ENCODE results near the gene FOXK1. TPM values are rescaled to one million over a fixed set of nuclear protein-coding genes. Genes with fewer than 3 reads are reported as not detected.

Gene FOXK1
- total and polyA plus RNA-seq, 2 experiments from 2014 or later: 2.3 to 12.7 TPM

GRCh38 chr7:4815609-4816418 is 133.7 kb downstream of the FOXK1 start:
- Histone ChIP-seq H2AFZ (no peak overlapping the region), H3K4me1 (ENCODE audit: insufficient read depth) (no peaks in the 10 kb centered on the region), H3K9me2 (ENCODE audit: insufficient read depth) (no peaks in the 10 kb centered on the region), H3K79me2 (replicated peaks; ENCODE audit: insufficient read depth) (no peaks in the 10 kb centered on the region), H3K27ac (ENCODE audit: low read depth) (no peak overlapping the region), H3K4me3 (no peak overlapping the region), H3K4me2 (no peak overlapping the region), H3K36me3 (ENCODE audit: insufficient read depth) (no peaks in the 10 kb centered on the region), H3F3A (replicated peaks; ENCODE audit: low read depth) (no peaks in the 10 kb centered on the region), H3K27me3 (ENCODE audit: insufficient read depth) (no peaks in the 10 kb centered on the region), H4K20me1 (replicated peaks; ENCODE audit: insufficient read depth) (no peaks in the 10 kb centered on the region)
- H3K9me3 Mint-ChIP-seq: peaks cover 9% of the 10 kb centered on the region; the same call in 1 of the 3 replicates
- H3K27me3 Mint-ChIP-seq (ENCODE audit: insufficient read depth, low read depth, poor library complexity): peaks cover 10% of the 10 kb centered on the region
- peak; percentile 80 for ATAC-seq
- no peaks in the 10 kb centered on the region for H3K36me3 Mint-ChIP-seq (ENCODE audit: low read depth)
- no peak overlapping the region for H3K4me3 Mint-ChIP-seq
- no peaks in the 10 kb centered on the region; the same call in 2 of the 3 replicates for H3K4me1 Mint-ChIP-seq
- H3K27ac Mint-ChIP-seq: no peak overlapping the region
- TF ChIP-seq CTCF (conservative IDR thresholded peaks at IDR 0.05; ENCODE audit: low read depth in 2 of 2) (peak; percentile 36 to 56; a peak in 3 of 4 replicates), POLR2AphosphoS5 (IDR thresholded peaks at IDR 0.05; ENCODE audit: low read depth) (no peak)
- DNase-seq (ENCODE audit: low spot score): no peak

- no peak overlapping the region for H3K4me2 ChIP-seq
- DNase-seq (ENCODE audit: low spot score): no peak
- no peaks in the 10 kb centered on the region for H3K9me2 ChIP-seq (ENCODE audit: insufficient read depth)
- no peak overlapping the region for H3K4me3 Mint-ChIP-seq
- peaks cover 9% of the 10 kb centered on the region; the same call in 1 of the 3 replicates for H3K9me3 Mint-ChIP-seq
- no peak overlapping the region for H3K27ac ChIP-seq (ENCODE audit: low read depth)
- H3K36me3 Mint-ChIP-seq (ENCODE audit: low read depth): no peaks in the 10 kb centered on the region
- H3K27me3 Mint-ChIP-seq (ENCODE audit: insufficient read depth, low read depth, poor library complexity): peaks cover 10% of the 10 kb centered on the region
- H3K4me1 Mint-ChIP-seq: no peaks in the 10 kb centered on the region; the same call in 2 of the 3 replicates
- no peak overlapping the region for H2AFZ ChIP-seq
- no peaks in the 10 kb centered on the region for H3K79me2 ChIP-seq (replicated peaks; ENCODE audit: insufficient read depth)
- ATAC-seq: no peak
- H3K36me3 ChIP-seq (ENCODE audit: insufficient read depth): no peaks in the 10 kb centered on the region
- no peaks in the 10 kb centered on the region for H4K20me1 ChIP-seq (replicated peaks; ENCODE audit: insufficient read depth)
- no peak overlapping the region for H3K27ac Mint-ChIP-seq
- no peaks in the 10 kb centered on the region for H3K27me3 ChIP-seq (ENCODE audit: insufficient read depth)
- H3F3A ChIP-seq (replicated peaks; ENCODE audit: low read depth): no peaks in the 10 kb centered on the region
- no peaks in the 10 kb centered on the region for H3K4me1 ChIP-seq (ENCODE audit: insufficient read depth)
- no peak overlapping the region for H3K4me3 ChIP-seq
- no peak for TF ChIP-seq JUNB (IDR thresholded peaks at IDR 0.05; ENCODE audit: unreplicated experiment)
- TF ChIP-seq REST (IDR thresholded peaks at IDR 0.05; ENCODE audit: unreplicated experiment): no peak
- TF ChIP-seq EZH2 (IDR thresholded peaks at IDR 0.05; ENCODE audit: low read depth, unreplicated experiment): no peak
- no peak for TF ChIP-seq POLR2AphosphoS5 (IDR thresholded peaks at IDR 0.05; ENCODE audit: low read depth)
- TF ChIP-seq NANOG (IDR thresholded peaks at IDR 0.05; ENCODE audit: borderline replicate concordance): no peak
- no peak for TF ChIP-seq EZH2phosphoT487 (IDR thresholded peaks at IDR 0.05; ENCODE audit: unreplicated experiment)
- TF ChIP-seq ZNF462 (CRISPR knock-in tag; IDR thresholded peaks at IDR 0.05): no peak
Observed at GRCh38 chr7:4816419-4817080, 134.5 kb downstream of the FOXK1 start.
